MM.1S (cell line): Measurements from ENCODE around the gene NAT10.
A peak's percentile ranks its signal among the peaks of the same experiment; 100 is the strongest.
"Not testable (repeated sequence)": the region's sequence is repeated elsewhere in the genome, so short reads cannot be mapped to it uniquely, and the experiment has no call there.

ENCODE experiments used
- DNase-seq: peaks from one replicate; pipeline ENCODE4 v3.0.0-alpha.2; 2015
- H2AFZ ChIP-seq: fragments of 300-600 bp; sonication (generic); 2 replicates; pipeline ENCODE4 v1.6.0; 2016; ENCODE audit warnings: antibody characterized with exemption, low read length
- H3F3A ChIP-seq: fragments of 300-600 bp; sonication (generic); 2 replicates; pipeline ENCODE4 v1.6.1; 2016; ENCODE audit warnings: mild to moderate bottlenecking, antibody characterized with exemption, low read length, moderate library complexity, mixed read lengths; ENCODE audit not compliant: insufficient read depth
- H3K27ac ChIP-seq: fragments of 300-600 bp; sonication (generic); 2 replicates; pipeline ENCODE4 v1.5.1; 2016; ENCODE audit warnings: mild to moderate bottlenecking, low read length
- H3K27me3 ChIP-seq: fragments of 300-600 bp; sonication (generic); replicated peaks from 2 replicates; pipeline ENCODE4 v1.6.0; 2016; ENCODE audit warnings: low read length; ENCODE audit not compliant: insufficient read depth
- H3K36me3 ChIP-seq: fragments of 300-600 bp; sonication (generic); replicated peaks from 2 replicates; pipeline ENCODE4 v1.6.1; 2016; ENCODE audit warnings: mild to moderate bottlenecking, low read length, mixed read lengths; ENCODE audit not compliant: insufficient read depth
- H3K4me1 ChIP-seq: fragments of 300-600 bp; sonication (generic); 2 replicates; pipeline ENCODE4 v1.6.1; 2016; ENCODE audit warnings: low read length, mixed read lengths
- H3K4me2 ChIP-seq: fragments of 300-600 bp; sonication (generic); 2 replicates; pipeline ENCODE4 v1.6.0; 2016; ENCODE audit warnings: low read depth, low read length
- H3K4me3 ChIP-seq: fragments of 300-600 bp; sonication (generic); 2 replicates; pipeline ENCODE4 v1.5.1; 2016; ENCODE audit warnings: low read length, mixed read lengths
- H3K79me2 ChIP-seq: fragments of 300-600 bp; sonication (generic); 2 replicates; pipeline ENCODE4 v1.6.1; 2016; ENCODE audit warnings: mixed run types, low read length, mixed read lengths
- H3K9ac ChIP-seq: fragments of 300-600 bp; sonication (generic); 2 replicates; pipeline ENCODE4 v1.6.1; 2016; ENCODE audit warnings: low read length, mixed read lengths
- H3K9me2 ChIP-seq: fragments of 300-600 bp; sonication (generic); replicated peaks from 2 replicates; pipeline ENCODE4 v1.6.1; 2016; ENCODE audit warnings: mild to moderate bottlenecking, low read length, mixed read lengths; ENCODE audit not compliant: insufficient read depth
- H3K9me3 ChIP-seq: fragments of 300-600 bp; sonication (generic); replicated peaks from 2 replicates; pipeline ENCODE4 v1.6.1; 2016; ENCODE audit warnings: mild to moderate bottlenecking, low read length, mixed read lengths; ENCODE audit not compliant: insufficient read depth
- H4K20me1 ChIP-seq: fragments of 300-600 bp; sonication (generic); 2 replicates; pipeline ENCODE4 v1.6.1; 2016; ENCODE audit warnings: mild to moderate bottlenecking, low read length, moderate library complexity, mixed read lengths; ENCODE audit not compliant: insufficient read depth
- CTCF ChIP-seq: fragments of 300-600 bp; sonication (generic); IDR thresholded peaks from 2 replicates; pipeline ENCODE4 v1.5.1; 2016; ENCODE audit warnings: antibody characterized with exemption, low read length, mixed read lengths
- EZH2 ChIP-seq: fragments of 300-600 bp; sonication (generic); optimal IDR thresholded peaks from 2 replicates; pipeline ENCODE3; 2017; ENCODE audit warnings: low read depth, mild to moderate bottlenecking, antibody characterized with exemption, low read length, mixed read lengths
- EZH2phosphoT487 ChIP-seq: fragments of 300-600 bp; sonication (generic); IDR thresholded peaks from 2 replicates; pipeline ENCODE4 v1.6.1; 2018; ENCODE audit warnings: antibody characterized with exemption, low read length

Gene NAT10

GRCh38 chr11:34064291-34064690 is 41.1 kb upstream of the NAT10 start:
- Histone ChIP-seq H4K20me1 (peaks cover 76% of the 10 kb centered on the region), H3K4me1 (no peaks in the 10 kb centered on the region), H3K4me2 (no peak overlapping the region)

GRCh38 chr11:34065505-34066203 is 39.8 kb upstream of the NAT10 start:
- Histone ChIP-seq H3K36me3 (peaks cover 6% of the 10 kb centered on the region), H3K9me3 (no peaks in the 10 kb centered on the region), H3K4me1 (no peaks in the 10 kb centered on the region), H3K4me3 (no peak overlapping the region), H2AFZ (no peak overlapping the region), H3K27ac (no peak overlapping the region), H3K4me2 (no peak overlapping the region), H4K20me1 (peaks cover 77% of the 10 kb centered on the region), H3K27me3 (no peaks in the 10 kb centered on the region), H3F3A (no peaks in the 10 kb centered on the region), H3K9ac (no peak overlapping the region), H3K9me2 (no peaks in the 10 kb centered on the region), H3K79me2 (peaks cover 100% of the 10 kb centered on the region)
- peak; percentile 12; the same call in 1 of the 2 replicates for TF ChIP-seq CTCF
- no peak for TF ChIP-seq EZH2phosphoT487
- no peak for TF ChIP-seq EZH2
- no peak for DNase-seq

More at GRCh38 chr11:34064291-34064690, 41.1 kb upstream of the NAT10 start:
- Histone ChIP-seq H3K36me3 (peaks cover 11% of the 10 kb centered on the region), H2AFZ (no peak overlapping the region), H3K79me2 (peaks cover 100% of the 10 kb centered on the region), H3K4me3 (no peak overlapping the region), H3K9ac (no peak overlapping the region), H3K9me3 (no peaks in the 10 kb centered on the region), H3K27ac (no peak overlapping the region), H3F3A (no peaks in the 10 kb centered on the region), H3K27me3 (no peaks in the 10 kb centered on the region), H3K9me2 (no peaks in the 10 kb centered on the region)
- TF ChIP-seq CTCF = no peak
- no peak for TF ChIP-seq EZH2phosphoT487
- no peak for TF ChIP-seq EZH2
- no peak for DNase-seq

- H3K9ac ChIP-seq, H3K27me3 ChIP-seq, H3K36me3 ChIP-seq, H3F3A ChIP-seq, DNase-seq, H3K9me3 ChIP-seq, H3K27ac ChIP-seq, H3K9me2 ChIP-seq, H2AFZ ChIP-seq, H3K4me2 ChIP-seq, H3K4me3 ChIP-seq, H3K4me1 ChIP-seq: not testable (repeated sequence)
- Histone ChIP-seq H3K79me2 (peaks cover 100% of the 10 kb centered on the region), H4K20me1 (peaks cover 80% of the 10 kb centered on the region)
Measured at GRCh38 chr11:34066766-34067165, 38.7 kb upstream of the NAT10 start.

- H3K27ac ChIP-seq = no peak overlapping the region
- H3K9me2 ChIP-seq = no peaks in the 10 kb centered on the region
- no peak overlapping the region for H3K4me3 ChIP-seq
- peaks cover 10% of the 10 kb centered on the region; the same call in 1 of the 2 replicates for H3K36me3 ChIP-seq
- no peak overlapping the region for H2AFZ ChIP-seq
- no peaks in the 10 kb centered on the region for H3F3A ChIP-seq
- no peak for TF ChIP-seq EZH2
- no peak for TF ChIP-seq CTCF
- no peak for TF ChIP-seq EZH2phosphoT487
- H3K9me3 ChIP-seq = no peaks in the 10 kb centered on the region
- no peak for DNase-seq
- H3K4me2 ChIP-seq = no peak overlapping the region
- H3K4me1 ChIP-seq = no peaks in the 10 kb centered on the region
- H3K9ac ChIP-seq = no peak overlapping the region
- H3K79me2 ChIP-seq = peaks cover 100% of the 10 kb centered on the region
- no peaks in the 10 kb centered on the region for H3K27me3 ChIP-seq
- H4K20me1 ChIP-seq = peaks cover 85% of the 10 kb centered on the region
Measured at GRCh38 chr11:34067383-34068065, 37.9 kb upstream of the NAT10 start.
